HK-2 (cell line): Measurements from ENCODE around the gene COBLL1.

ENCODE experiments used
- DNase-seq: peaks from one replicate; pipeline ENCODE4 v3.0.0-alpha.2; 2018; ENCODE audit not compliant: unreplicated experiment

The COBLL1 gene

DNA sequence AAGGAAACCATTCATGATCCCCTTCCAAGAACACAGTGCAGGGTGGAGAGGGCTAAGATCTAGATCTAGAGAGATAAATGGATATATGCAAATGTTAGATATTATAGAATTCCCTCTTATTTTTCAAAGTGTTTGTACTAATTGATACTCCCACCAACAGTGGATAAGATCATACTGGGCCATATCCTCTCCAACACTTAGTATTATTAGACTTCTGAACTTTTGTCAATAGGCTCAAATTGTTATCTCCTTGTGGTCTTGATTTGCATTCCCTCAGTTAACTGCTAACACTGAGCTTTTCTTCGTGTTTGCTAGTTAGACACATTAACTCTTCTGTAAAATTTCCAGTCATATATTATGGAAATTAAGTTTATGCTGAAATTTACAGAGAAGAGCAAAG lies 163.9 kb downstream of the COBLL1 start:
- DNase-seq = no peak

DNA sequence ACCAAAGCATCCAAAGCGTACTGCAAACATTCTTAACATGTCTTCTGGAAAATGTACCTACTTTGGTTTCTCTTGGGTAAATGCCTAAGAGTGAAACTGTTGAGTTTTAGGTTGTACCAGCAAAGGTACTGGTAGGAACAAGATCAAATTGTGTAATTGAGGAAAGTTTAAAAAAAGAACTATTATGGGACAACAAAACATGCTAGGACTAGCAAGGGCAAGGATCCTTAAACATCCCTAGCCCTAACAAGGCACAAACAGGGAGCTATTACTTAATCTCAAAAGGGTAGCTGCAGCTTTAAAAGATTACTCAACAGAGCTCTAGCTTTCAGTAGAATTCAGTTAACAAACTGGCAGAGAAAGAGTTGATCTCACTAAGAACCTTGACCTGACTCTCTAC lies 164.4 kb downstream of the COBLL1 start:
- DNase-seq = no peak

DNA sequence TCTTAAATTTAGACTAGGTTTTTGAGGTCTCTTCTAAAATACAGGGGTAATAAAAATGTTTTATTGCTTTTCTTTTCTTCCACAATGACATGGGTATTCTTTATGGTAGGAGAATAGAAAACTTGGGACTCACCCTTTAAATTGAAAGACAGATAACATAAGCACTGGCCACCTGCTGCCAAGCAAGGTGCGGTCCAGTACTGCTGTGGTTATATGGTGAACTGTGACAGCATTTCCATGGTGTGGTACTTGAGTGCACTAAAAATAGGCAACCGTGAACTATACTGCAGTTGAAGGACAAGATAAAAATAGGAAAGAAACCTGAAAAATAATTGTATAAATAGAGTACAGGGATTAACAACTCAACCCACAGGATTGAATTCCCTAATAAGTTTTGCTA lies 165.9 kb downstream of the COBLL1 start:
- DNase-seq = no peak

DNA sequence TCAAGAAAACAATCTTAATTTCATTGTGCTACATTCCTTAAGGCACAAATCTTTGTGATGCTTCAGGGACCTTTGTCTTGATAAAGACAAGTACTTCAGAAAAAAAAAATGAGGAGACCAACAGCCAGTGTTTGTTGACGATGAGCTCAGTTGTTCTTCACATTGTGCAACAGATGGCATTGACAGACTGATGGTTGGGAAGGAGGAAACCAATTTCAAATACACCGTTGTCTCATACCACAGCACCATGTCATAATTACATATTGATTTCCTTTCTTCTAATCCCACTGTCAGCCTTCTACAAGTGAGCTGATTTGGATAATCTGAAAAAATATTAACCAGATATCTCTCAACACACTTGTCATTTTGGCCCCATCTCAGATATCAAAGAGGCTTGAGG lies 166.6 kb downstream of the COBLL1 start:
- DNase-seq = no peak

DNA sequence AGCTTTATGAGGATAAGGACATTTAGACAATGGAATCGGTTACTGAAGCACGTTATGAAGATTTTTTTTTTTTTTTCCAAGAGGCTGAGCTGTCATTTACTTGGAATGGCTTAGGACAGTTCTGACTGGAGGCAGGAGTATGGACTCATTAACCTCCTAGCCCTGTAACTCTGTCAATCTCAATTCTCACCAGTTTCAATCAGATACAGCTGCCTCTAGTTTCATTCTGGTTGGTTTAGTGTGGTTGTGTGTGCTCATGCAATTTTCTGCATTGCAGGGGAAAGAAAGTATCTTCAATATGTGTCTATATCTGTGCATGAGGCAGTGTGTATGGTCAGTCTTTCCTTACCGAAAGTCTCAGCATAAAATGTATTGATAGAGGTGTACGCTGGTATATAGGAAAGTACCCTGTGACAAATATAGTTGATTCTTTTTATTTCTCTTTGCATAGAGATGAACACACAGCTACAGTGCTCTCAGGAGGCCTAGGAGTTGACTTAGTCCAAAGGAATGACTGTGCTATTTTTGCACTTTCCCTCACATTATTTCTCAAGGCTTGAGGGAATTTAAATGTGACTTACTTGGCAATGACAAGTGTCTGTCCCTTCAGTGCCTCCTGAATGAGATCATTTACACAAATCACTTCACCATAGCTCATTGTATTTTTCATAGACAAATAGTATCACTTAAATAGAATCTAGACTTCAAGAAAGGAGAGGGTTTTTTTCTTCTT lies 169.8 kb downstream of the COBLL1 start:
- DNase-seq = no peak

DNA sequence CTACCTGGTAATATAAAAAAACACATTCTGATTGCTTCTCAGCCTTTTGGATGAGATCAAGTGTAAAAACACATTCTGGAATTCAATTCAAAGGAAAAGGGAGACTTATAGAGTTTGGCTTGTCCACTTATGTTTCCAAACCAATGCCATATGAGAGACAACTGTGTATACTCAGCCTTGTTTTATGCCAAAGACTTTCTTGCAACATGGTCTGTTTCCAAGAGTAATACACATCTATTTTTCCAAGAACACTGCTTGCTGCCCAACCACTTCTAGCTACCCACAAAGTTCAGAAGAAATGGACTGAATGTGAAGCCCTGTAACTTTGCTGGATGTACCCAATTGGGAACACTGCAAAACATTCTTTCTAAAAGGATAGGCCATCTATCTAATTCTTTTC lies 172.3 kb downstream of the COBLL1 start:
- no peak for DNase-seq

DNA sequence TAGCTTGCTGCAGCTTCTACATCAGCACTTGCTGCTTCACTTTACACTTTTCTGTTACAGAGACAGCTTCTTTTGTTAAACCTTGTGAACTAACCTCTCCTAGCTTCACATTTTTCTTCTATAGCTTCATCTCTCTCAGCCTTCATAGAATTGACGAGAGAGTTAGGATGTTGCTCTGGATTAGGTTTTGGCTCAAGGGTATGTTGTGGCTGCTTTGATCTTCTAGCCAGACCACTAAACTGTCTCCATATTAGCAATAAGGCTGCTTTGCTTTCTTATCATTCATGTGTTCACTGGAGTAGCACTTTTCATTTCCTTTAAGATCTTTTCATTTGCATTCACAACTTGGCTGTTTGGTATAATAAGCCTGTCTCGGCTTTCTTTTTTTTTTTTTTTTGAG lies 174.1 kb downstream of the COBLL1 start:
- DNase-seq = no peak

DNA sequence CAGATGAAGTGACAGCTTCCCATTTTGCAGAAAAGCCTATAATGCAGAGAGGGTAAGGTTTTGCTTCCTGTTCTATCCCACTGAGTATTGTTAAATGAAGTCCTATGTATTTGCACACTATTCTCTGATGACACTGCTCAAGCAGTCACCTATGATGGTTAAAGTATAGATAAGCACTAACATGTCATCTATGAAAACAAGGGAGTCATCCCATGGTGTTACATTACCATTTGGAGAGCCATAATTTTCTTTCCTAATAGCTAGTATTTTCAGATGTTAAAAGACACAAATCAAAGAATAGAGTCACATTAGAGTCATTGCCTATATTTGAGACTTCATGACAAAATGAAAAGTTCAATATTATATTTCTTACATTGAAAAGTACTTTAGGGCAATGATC lies 177.6 kb downstream of the COBLL1 start:
- no peak for DNase-seq

DNA sequence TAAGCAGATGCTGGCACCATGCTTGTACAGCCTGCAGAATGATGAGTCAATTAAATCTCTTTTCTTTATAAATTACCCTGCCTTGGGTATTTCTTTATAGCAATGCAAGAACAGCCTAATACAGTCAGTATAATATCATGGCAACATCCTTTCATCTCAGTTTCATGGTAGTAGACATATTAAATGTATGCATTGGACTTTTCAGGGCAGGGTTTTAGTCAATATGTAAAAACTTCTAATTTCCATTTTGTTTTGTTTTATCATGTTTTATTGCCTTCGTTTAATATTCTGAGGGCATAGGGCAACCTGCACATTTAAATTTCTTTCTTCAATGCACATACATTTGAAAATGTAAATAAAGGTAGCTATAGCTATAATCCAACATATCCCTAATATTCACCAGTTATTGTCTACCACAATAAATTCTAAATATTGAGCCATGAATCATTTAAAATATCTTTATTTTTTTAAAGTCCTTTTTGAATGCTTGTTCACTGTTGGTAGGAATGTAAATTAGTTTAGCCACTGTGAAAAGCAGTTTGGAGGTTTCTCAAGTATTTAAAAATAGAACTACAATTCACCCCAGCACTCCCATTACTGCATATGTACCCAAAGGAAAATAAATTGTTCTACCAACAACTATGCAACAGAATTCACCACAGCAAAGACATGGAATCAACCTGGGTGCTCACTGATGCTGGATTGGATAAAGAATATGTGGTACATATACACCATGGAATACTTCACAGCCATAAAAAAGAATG lies 178.6 kb downstream of the COBLL1 start:
- no peak for DNase-seq

DNA sequence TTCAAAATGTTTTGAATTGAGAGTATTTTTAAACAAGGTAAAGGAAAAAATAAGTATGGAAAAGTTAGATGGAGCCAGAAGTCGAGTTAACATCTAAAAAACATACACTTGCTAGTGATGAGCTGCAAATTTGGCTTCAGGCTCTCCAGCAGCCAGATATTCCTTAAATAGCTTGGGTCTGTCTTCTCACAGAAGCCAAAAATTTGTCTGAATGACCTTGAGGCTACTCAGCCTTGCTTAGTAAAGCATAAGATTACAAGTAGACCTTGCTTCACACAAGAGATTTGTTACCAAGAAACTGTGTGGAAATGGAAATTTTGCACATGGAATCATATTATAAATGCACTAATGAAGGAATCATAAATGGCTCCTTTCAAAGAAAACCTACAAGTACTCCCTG lies 179.6 kb downstream of the COBLL1 start:
- no peak for DNase-seq

DNA sequence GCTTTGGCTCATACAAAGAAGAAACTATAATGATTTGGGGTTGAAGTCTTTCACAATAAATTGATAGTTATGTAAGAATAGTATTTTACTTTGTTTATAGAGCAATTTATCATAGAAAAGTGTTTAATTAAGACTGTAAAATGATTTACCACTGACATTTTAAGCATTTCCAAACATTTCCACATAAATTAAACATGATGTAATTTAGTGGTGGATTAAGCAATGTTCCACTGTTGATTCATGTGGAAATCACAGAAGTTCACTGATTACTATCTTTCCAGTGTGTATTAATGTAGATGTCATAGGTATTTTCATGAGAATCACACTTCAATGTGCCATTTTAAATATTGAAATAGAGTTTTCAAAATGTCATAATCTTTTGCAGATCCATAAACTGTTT lies 180.3 kb downstream of the COBLL1 start:
- no peak for DNase-seq

DNA sequence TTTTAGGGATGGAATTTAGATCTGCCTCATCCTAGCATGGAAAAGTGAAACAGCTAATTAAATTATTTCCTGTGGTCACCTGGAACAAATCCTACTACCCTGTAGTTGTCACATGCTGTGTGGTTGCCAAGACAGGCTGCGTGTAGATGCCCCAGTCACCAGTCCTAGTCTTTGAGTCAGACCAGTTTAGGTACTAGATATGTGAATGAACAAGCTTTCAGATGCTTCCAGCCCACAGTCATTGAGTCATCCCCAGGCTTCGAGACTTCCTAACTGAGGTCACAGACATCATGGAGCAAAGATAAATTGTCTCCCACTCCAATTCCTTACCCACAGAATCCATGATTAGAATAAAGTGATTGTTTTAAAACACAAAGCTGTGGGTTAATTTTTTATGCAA lies 184.5 kb downstream of the COBLL1 start:
- DNase-seq = peak; percentile 66

DNA sequence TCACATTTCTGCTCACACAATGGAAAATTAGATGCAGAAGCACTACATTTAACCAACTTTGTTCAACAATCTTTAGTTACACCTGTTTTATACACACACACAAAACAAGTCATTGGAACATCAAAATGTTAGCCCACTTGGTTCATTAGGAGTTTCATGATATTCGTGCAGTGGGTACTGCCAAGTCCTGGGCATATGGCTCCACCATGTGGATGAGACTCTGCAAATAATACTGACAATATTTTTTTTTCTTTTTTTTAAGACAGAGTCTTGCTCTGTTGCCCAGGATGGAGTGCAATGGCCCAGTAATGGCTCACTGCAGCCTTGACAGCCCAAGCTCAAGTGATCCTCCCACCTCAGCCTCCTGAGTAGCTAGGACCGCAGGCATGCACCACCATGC lies 185.9 kb downstream of the COBLL1 start:
- DNase-seq = peak; percentile 6

DNA sequence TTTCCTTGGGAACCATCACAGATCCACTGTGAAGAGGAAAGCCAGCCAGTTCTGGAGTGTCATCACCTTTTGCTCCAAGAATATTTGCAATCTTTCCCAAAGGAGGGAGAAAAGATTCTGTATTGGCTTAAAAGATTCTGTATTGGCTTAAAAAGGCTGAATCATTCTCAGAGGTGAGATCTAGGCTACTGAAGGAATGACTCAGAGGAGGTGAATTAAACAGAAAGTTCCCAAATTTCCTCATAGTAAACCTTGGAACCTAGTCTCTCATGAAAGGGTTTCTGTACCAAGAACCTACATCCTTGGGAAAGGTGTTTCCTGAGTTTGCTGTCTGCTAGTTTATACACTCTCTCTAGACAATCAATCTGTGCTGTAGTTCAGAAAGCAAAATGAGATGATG lies 186.3 kb downstream of the COBLL1 start:
- no peak for DNase-seq

DNA sequence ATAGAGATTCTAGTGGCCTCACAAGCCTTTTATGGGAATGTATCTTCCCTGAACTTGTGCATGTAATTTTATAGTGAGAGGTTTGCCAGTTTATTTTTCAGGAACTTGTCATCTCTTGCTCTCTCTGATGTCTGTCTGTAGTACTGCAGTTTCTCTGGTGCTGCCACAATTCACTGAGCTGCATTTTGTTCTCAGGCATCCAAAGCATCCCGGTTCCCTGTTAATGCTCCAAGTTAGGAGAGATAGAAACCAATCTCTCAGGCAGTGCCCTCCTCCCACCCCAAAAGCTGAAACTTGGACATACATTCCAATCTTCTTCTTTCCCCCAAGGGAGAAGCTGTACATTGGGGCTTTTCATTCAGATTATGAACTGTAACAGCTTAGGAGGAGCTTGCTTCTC lies 190.3 kb downstream of the COBLL1 start:
- DNase-seq = no peak

DNA sequence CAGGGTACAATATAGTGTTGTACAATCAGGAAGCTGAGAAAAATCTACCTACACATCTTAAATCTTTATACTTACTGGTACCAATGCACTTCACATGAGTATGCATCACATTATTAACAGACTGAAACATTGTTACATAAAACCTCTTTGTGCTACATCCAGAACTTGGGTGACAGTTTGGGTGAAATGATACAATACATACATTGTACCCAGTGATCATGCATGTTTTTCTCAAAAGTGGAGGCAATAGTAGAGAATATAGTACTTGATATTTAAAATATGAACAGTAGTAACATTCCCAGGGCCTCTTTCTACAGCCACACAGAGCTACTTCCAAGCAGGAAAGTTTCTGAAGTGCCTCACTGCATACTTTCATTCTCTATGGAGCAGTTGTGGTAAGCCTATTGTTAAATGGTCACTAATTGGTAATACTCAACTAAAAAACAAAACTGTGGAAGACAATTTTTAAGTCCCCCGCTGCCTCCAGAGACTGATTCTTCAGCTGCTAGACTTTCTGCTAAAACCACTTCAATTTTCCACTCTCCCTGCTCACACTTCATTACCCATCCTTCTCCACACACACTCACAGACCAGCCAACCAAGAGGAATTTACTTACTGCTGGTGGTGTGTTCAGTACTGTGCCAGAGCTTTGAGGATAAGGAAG lies 197.5 kb downstream of the COBLL1 start:
- peak; percentile 56 for DNase-seq

DNA sequence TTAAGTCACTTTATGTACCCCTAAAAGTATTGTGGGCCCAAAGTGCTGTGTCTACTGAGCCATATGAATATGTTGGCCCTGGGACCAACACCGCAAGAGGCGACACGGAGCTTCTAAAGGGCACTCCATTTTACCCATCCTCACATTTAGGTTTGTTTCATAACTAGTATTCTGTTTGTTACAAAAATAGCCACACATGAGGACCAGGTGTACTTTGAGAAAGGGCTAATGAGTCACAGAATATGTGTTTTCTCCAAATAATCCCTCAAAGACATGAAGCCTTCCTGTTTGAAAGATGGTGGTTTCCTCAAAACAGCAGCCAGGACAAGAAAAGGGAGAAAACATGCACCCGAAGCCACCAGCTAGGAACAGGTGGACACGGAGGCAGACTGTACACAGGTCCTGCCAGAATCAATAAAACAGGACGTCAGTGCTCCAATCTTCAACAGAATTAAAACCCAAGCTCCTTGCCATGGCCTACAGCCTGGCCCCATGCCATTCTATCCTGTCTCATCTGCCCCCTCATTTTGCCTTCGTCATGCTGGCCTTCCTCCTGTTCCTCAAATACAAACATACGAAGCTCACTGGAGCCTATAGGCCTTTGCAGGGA lies 198.6 kb downstream of the COBLL1 start:
- no peak for DNase-seq

DNA sequence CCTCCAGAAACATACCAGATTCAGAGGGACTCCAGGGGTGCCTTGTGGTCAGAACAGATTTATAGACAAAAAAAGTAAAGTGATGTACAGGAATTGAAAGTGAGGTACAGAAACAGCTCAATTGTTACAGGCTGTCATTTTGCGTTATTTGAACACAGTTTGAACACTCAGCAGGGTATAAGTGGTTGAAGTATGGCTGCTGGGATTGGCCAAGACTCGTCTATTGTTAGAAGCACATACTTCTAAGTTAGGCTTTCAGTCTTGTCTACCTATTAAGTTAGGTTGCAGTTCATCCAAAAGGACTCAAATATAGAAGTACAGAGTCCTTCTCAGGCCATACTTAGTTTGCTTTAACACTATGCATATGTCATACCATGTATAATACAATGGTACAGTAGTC lies 199.4 kb downstream of the COBLL1 start:
- no peak for DNase-seq
